IMR-90 (cell line): ENCODE data around the gene ADGRL3. TPM values are rescaled to one million over a fixed set of nuclear protein-coding genes. Genes with fewer than 3 reads are reported as not detected.

Experiments used
- ATAC-seq: fragments of 200-7000 bp; cut with Tn5 transposase; 2 replicates; pipeline ENCODE4 v1.9.1; 2020; ENCODE audit warnings: low read depth, mild to moderate bottlenecking, moderate library complexity
- BruUV-seq: library from RNA; stranded (reverse); fragments of 400-500 nt; replicated peaks from 2 replicates; lab custom pipeline; 2021; lab: Mats Ljungman, UMichigan
- CTCF ChIA-PET: fragments of 300-600 bp; formaldehyde crosslinking; extraction: SDS; loops from one replicate; lab custom pipeline; 2021; ENCODE audit warnings: antibody characterized with exemption; lab: Yijun Ruan, JAX
- POLR2A ChIA-PET: fragments of 300-600 bp; sonication (Branson Sonifier 250); formaldehyde crosslinking; loops from one replicate; lab custom pipeline; 2022; ENCODE audit warnings: antibody characterized with exemption; ENCODE audit not compliant: unreplicated experiment; lab: Charles Lee
- DNase-seq: peaks from one replicate; pipeline ENCODE4 v3.0.0; 2013
- H2AFZ ChIP-seq: replicated peaks from 2 replicates; pipeline ENCODE3; 2013; ENCODE audit warnings: low read length, mild to moderate bottlenecking; ENCODE audit not compliant: poor library complexity
- H2AK5ac ChIP-seq: 2 replicates; pipeline ENCODE4 v1.6.1; 2013; ENCODE audit warnings: low read depth, low read length, inconsistent platforms
- H2AK9ac ChIP-seq: replicated peaks from 2 replicates; pipeline ENCODE3; 2013; ENCODE audit warnings: mild to moderate bottlenecking, low read depth, low read length, moderate library complexity; ENCODE audit not compliant: poor library complexity
- H2BK120ac ChIP-seq: 2 replicates; pipeline ENCODE4 v1.6.1; 2013; ENCODE audit warnings: low read depth, low read length, inconsistent platforms
- H2BK15ac ChIP-seq: 3 replicates; pipeline ENCODE4 v1.6.1; 2013; ENCODE audit warnings: low read depth, low read length, inconsistent platforms
- H2BK20ac ChIP-seq: 2 replicates; pipeline ENCODE4 v1.6.1; 2013; ENCODE audit warnings: low read depth, mild to moderate bottlenecking, inconsistent platforms, low read length, moderate library complexity
- H2BK5ac ChIP-seq: 2 replicates; pipeline ENCODE4 v1.6.1; 2013; ENCODE audit warnings: mild to moderate bottlenecking, low read depth, low read length, inconsistent platforms; ENCODE audit not compliant: poor library complexity, severe bottlenecking
- H3K14ac ChIP-seq: replicated peaks from 2 replicates; pipeline ENCODE4 v1.6.1; 2013; ENCODE audit warnings: low read depth, low read length, inconsistent platforms
- H3K18ac ChIP-seq: 2 replicates; pipeline ENCODE4 v1.6.1; 2013; ENCODE audit warnings: low read depth, low read length, control low read depth
- H3K23ac ChIP-seq: 2 replicates; pipeline ENCODE4 v1.6.1; 2013; ENCODE audit warnings: low read depth, low read length, inconsistent platforms
- H3K27ac ChIP-seq: 2 replicates; pipeline ENCODE4 v1.5.1; 2013; ENCODE audit warnings: mild to moderate bottlenecking, control low read depth, low read length; ENCODE audit not compliant: insufficient read depth
- H3K27me3 ChIP-seq: 2 replicates; pipeline ENCODE4 v1.6.1; 2013; ENCODE audit warnings: low read length; ENCODE audit not compliant: control insufficient read depth, insufficient read depth
- H3K36me3 ChIP-seq: 2 replicates; pipeline ENCODE4 v1.6.1; 2013; ENCODE audit warnings: low read length, mixed read lengths; ENCODE audit not compliant: control insufficient read depth, insufficient read depth
- H3K4ac ChIP-seq: 2 replicates; pipeline ENCODE4 v1.6.1; 2013; ENCODE audit warnings: low read depth, low read length, inconsistent platforms
- H3K4me1 ChIP-seq: 2 replicates; pipeline ENCODE4 v1.6.1; 2013; ENCODE audit warnings: low read length, mixed read lengths; ENCODE audit not compliant: control insufficient read depth, insufficient read depth
- H3K4me2 ChIP-seq: 2 replicates; pipeline ENCODE4 v1.6.1; 2013; ENCODE audit warnings: low read depth, mild to moderate bottlenecking, control low read depth, low read length, moderate library complexity
- H3K4me3 ChIP-seq: 2 replicates; pipeline ENCODE4 v1.5.1; 2013; ENCODE audit warnings: low read depth, mild to moderate bottlenecking, control low read depth, low read length, moderate library complexity; ENCODE audit not compliant: insufficient read depth
- H3K56ac ChIP-seq: 2 replicates; pipeline ENCODE4 v1.6.1; 2013; ENCODE audit warnings: low read length, inconsistent platforms; ENCODE audit not compliant: insufficient read depth; ENCODE audit errors: extremely low read depth
- H3K79me1 ChIP-seq, 2 experiments: 2 replicates each; pipeline ENCODE4 v1.6.1; 2013; ENCODE audit warnings: low read length in 2 of 2, inconsistent platforms in 1 of 2, low read depth in 1 of 2
- H3K9ac ChIP-seq: 2 replicates; pipeline ENCODE4 v1.6.1; 2013; ENCODE audit warnings: low read depth, low read length, control low read depth
- H3K9me1 ChIP-seq: 2 replicates; pipeline ENCODE4 v1.6.1; 2013; ENCODE audit warnings: low read length, inconsistent platforms; ENCODE audit not compliant: insufficient read depth
- H3K9me3 ChIP-seq: 2 replicates; pipeline ENCODE4 v1.6.1; 2013; ENCODE audit warnings: low read length; ENCODE audit not compliant: control insufficient read depth, insufficient read depth
- H4K20me1 ChIP-seq: 2 replicates; pipeline ENCODE4 v1.6.1; 2013; ENCODE audit warnings: low read length, inconsistent platforms; ENCODE audit not compliant: insufficient read depth
- H4K5ac ChIP-seq: 2 replicates; pipeline ENCODE4 v1.6.1; 2013; ENCODE audit warnings: mild to moderate bottlenecking, low read depth, low read length, control low read depth
- H4K8ac ChIP-seq, 2 experiments: 2 replicates each; pipeline ENCODE4 v1.6.1; 2013; ENCODE audit warnings: low read depth in 2 of 2, low read length in 2 of 2, control low read depth in 1 of 2, inconsistent platforms in 1 of 2
- H4K91ac ChIP-seq: 2 replicates; pipeline ENCODE4 v1.6.1; 2013; ENCODE audit warnings: low read depth, low read length, inconsistent platforms; ENCODE audit not compliant: insufficient read depth
- BHLHE40 ChIP-seq: fragments of 150-350 bp; IDR thresholded peaks from 2 replicates; pipeline ENCODE4 v1.6.1; 2016; ENCODE audit warnings: mild to moderate bottlenecking, low read depth, low read length
- CEBPB ChIP-seq: IDR thresholded peaks from 2 replicates; pipeline ENCODE4 v1.6.1; 2012; ENCODE audit warnings: low read depth, low read length, improper control_type of control experiment
- CHD1 ChIP-seq: IDR thresholded peaks from 2 replicates; pipeline ENCODE4 v1.6.1; 2012; ENCODE audit warnings: low read depth, low read length, improper control_type of control experiment
- CTCF ChIP-seq: conservative IDR thresholded peaks from 2 replicates; pipeline ENCODE4 v1.5.1; 2012; ENCODE audit warnings: mild to moderate bottlenecking, low read depth, low read length, improper control_type of control experiment
- ELK1 ChIP-seq: fragments of 150-350 bp; IDR thresholded peaks from 2 replicates; pipeline ENCODE4 v1.6.1; 2016; ENCODE audit warnings: low read depth, mild to moderate bottlenecking, low read length, moderate library complexity, borderline replicate concordance
- FOS ChIP-seq: fragments of 150-350 bp; IDR thresholded peaks from 2 replicates; pipeline ENCODE4 v1.6.1; 2016; ENCODE audit warnings: low read depth, low read length
- MAFK ChIP-seq: IDR thresholded peaks from 2 replicates; pipeline ENCODE4 v1.6.1; 2012; ENCODE audit warnings: low read depth, low read length, improper control_type of control experiment
- MAZ ChIP-seq: IDR thresholded peaks from 2 replicates; pipeline ENCODE4 v1.6.1; 2012; ENCODE audit warnings: low read depth, mild to moderate bottlenecking, low read length, improper control_type of control experiment, moderate library complexity, borderline replicate concordance
- MXI1 ChIP-seq: IDR thresholded peaks from 2 replicates; pipeline ENCODE4 v1.6.1; 2012; ENCODE audit warnings: low read depth, mild to moderate bottlenecking, low read length, moderate library complexity, borderline replicate concordance
- NFE2L2 ChIP-seq: fragments of 150-350 bp; IDR thresholded peaks from 2 replicates; pipeline ENCODE4 v1.6.1; 2016; ENCODE audit warnings: low read depth, mild to moderate bottlenecking, low read length
- POLR2A ChIP-seq: IDR thresholded peaks from 2 replicates; pipeline ENCODE4 v1.6.1; 2012; ENCODE audit warnings: mild to moderate bottlenecking, low read depth, low read length
- RAD21 ChIP-seq: IDR thresholded peaks from 2 replicates; pipeline ENCODE4 v1.6.1; 2012; ENCODE audit warnings: low read length, improper control_type of control experiment
- RCOR1 ChIP-seq: IDR thresholded peaks from 2 replicates; pipeline ENCODE4 v1.6.1; 2012; ENCODE audit warnings: mild to moderate bottlenecking, low read length, improper control_type of control experiment; ENCODE audit not compliant: insufficient replicate concordance
- RFX5 ChIP-seq: IDR thresholded peaks from 2 replicates; pipeline ENCODE4 v1.8.0; 2012; ENCODE audit warnings: low read depth, mild to moderate bottlenecking, low read length, moderate library complexity
- USF2 ChIP-seq: fragments of 150-350 bp; IDR thresholded peaks from 2 replicates; pipeline ENCODE4 v1.6.1; 2017; ENCODE audit warnings: mild to moderate bottlenecking, antibody characterized with exemption, low read length, low read depth
- WGBS, 2 experiments: methylation state at CpG; one replicate each; pipeline versions ENCODE4 v1.1.5 to v1.1.7; 2013; ENCODE audit warnings: missing lambda C conversion rate in 2 of 2; ENCODE audit not compliant: insufficient read length in 1 of 2; ENCODE audit errors: extremely low coverage in 2 of 2; 5-methylcytosine and 5-hydroxymethylcytosine counted together
- dilution Hi-C: fragments of 300-500 bp; cut with HindIII; formaldehyde crosslinking; loops from one replicate; pipeline ENCODE4 v1.14.3; 2018; ENCODE audit warnings: low sequenced_read_pairs; ENCODE audit not compliant: unreplicated experiment
- in situ Hi-C: fragments of 300-500 bp; cut with MboI; formaldehyde crosslinking; loops from 3 replicates; pipeline ENCODE4 v1.14.3; 2019; ENCODE audit warnings: low sequenced_read_pairs, inconsistent platforms, mixed read lengths
- intact Hi-C: fragments of 100-400 bp; cut with micrococcal nuclease; formaldehyde crosslinking; loops from 2 replicates; pipeline ENCODE4 v1.10.0; 2022
- polyA plus RNA-seq, 3 experiments: library from polyadenylated mRNA; depleted of rRNA; stranded (reverse); fragments of >200 nt; gene quantifications; 2 replicates each; pipeline ENCODE4 v1.2.3, GENCODE V29; 2012; ENCODE audit warnings: low replicate concordance in 1 of 3
- total RNA-seq: library from RNA; depleted of rRNA; stranded (reverse); fragments of >200 nt; gene quantifications from 2 replicates; pipeline ENCODE4 v1.2.3, GENCODE V29; 2012

ADGRL3 gene
- total and polyA plus RNA-seq, 2 of the 4 experiments (the other 2 are of a cell fraction), result 0.46 to 2.5 TPM

- Histone ChIP-seq H4K5ac (no peak overlapping the region), H3K9me3 (no peaks in the 10 kb centered on the region), H2AK5ac (no peak overlapping the region), H3K4me2 (peak overlapping the region; percentile 55; the same call in 1 of the 2 replicates), H2BK120ac (no peak overlapping the region), H3K4me3 (peak overlapping the region; percentile 62), H3K4me1 (no peaks in the 10 kb centered on the region), H2BK20ac (no peak overlapping the region), H2BK15ac (no peak overlapping the region), H3K36me3 (no peaks in the 10 kb centered on the region), H2AFZ (no peak overlapping the region), H4K91ac (no peak overlapping the region), H4K20me1 (no peaks in the 10 kb centered on the region), H3K9me1 (no peaks in the 10 kb centered on the region), H3K27me3 (peaks cover 33% of the 10 kb centered on the region), H3K14ac (no peak overlapping the region), H3K56ac (no peak overlapping the region), H3K27ac (no peak overlapping the region), H3K23ac (no peak overlapping the region), H3K4ac (no peak overlapping the region), H4K8ac (no peak overlapping the region), H2AK9ac (no peak overlapping the region), H3K18ac (no peak overlapping the region), H3K9ac (no peak overlapping the region), H2BK5ac (no peak overlapping the region), H3K79me1 (no peaks in the 10 kb centered on the region)
- ATAC-seq (no peak), DNase-seq (no peak)
- in situ Hi-C loops, result no loop called here
- no TSS peak for BruUV-seq
- dilution Hi-C loops, result no loop called here
- ChIA-PET CTCF (interaction anchor here (0.6 kb wide), 1 partner anchor 15 kb away, joined by 5 read pairs; no protein-coding TSS in a partner anchor), POLR2A (no interaction called here)
- WGBS, 2 experiments, result 1% methylated on average over 15 of the region's 41 CpGs; no CpG with 5 or more reads in 1 of the 2 experiments
- intact Hi-C loops, result no loop called here
- TF ChIP-seq NFE2L2 (no peak), CHD1 (no peak), POLR2A (no peak), RAD21 (no peak), RFX5 (no peak), RCOR1 (no peak), USF2 (no peak), MAFK (no peak), CTCF (no peak), BHLHE40 (no peak), FOS (no peak), MAZ (no peak), CEBPB (no peak), ELK1 (no peak), MXI1 (no peak)
These were observed 2.7 kb downstream of the ADGRL3 start for GRCh38 chr4:61202638-61203435.
